Activated CD8-positive, alpha-beta T cell treated with anti-CD3 and anti-CD28 coated beads, Interleukin-2, amount 10 ng/mL, durations not matched to agents 7 days and 5 days (primary cell): Measurements from ENCODE around the gene CNTN4. TPM values are rescaled to one million over a fixed set of nuclear protein-coding genes. Genes with fewer than 3 reads are reported as not detected.

Experiments
- ATAC-seq: fragments of 150-1000 bp; cut with Tn5 transposase; one replicate; pipeline ENCODE4 v1.10.0; 2021; ENCODE audit warnings: moderate library complexity
- CTCF ChIA-PET: fragments of 350-600 bp; sonication (Branson Sonifier 250); formaldehyde crosslinking; loops from one replicate; lab custom pipeline; 2021; ENCODE audit warnings: antibody characterized with exemption; lab: Charles Lee
- POLR2A ChIA-PET: fragments of 350-600 bp; sonication (Branson Sonifier 250); formaldehyde crosslinking; loops from one replicate; lab custom pipeline; 2021; ENCODE audit warnings: antibody characterized with exemption; lab: Charles Lee
- DNase-seq: peaks from one replicate; pipeline ENCODE4 v3.0.0-alpha.2; 2020
- H3K27ac Mint-ChIP-seq: one replicate; pipeline ENCODE4 v1.8.0; 2021; ENCODE audit warnings: mild to moderate bottlenecking, mixed read lengths
- H3K27me3 Mint-ChIP-seq: one replicate; pipeline ENCODE4 v1.8.0; 2021; ENCODE audit warnings: low read depth, mixed read lengths
- H3K36me3 Mint-ChIP-seq: one replicate; pipeline ENCODE4 v1.8.0; 2021; ENCODE audit warnings: low read depth, mixed read lengths
- H3K4me1 Mint-ChIP-seq: one replicate; pipeline ENCODE4 v1.8.0; 2021; ENCODE audit warnings: low read depth, mixed read lengths
- H3K4me3 Mint-ChIP-seq: one replicate; pipeline ENCODE4 v1.8.0; 2021; ENCODE audit warnings: mild to moderate bottlenecking, mixed read lengths
- H3K9me3 Mint-ChIP-seq: one replicate; pipeline ENCODE4 v1.8.0; 2022; ENCODE audit warnings: mixed read lengths; ENCODE audit not compliant: insufficient read depth
- total RNA-seq, 2 experiments: library from RNA; stranded (reverse); gene quantifications; one replicate each; pipeline ENCODE4 v1.2.3, GENCODE V29; 2021

The CNTN4 gene
- total RNA-seq, 2 experiments from 2014 or later, result not detected

- no peaks in the 10 kb centered on the region for H3K36me3 Mint-ChIP-seq
- no peaks in the 10 kb centered on the region for H3K4me1 Mint-ChIP-seq
- DNase-seq (no peak), ATAC-seq (no peak)
- no peaks in the 10 kb centered on the region for H3K9me3 Mint-ChIP-seq
- H3K27me3 Mint-ChIP-seq, result no peaks in the 10 kb centered on the region
- H3K4me3 Mint-ChIP-seq, result no peak overlapping the region
- ChIA-PET POLR2A (no interaction called here), CTCF (no interaction called here)
- H3K27ac Mint-ChIP-seq, result no peak overlapping the region
Measured at GRCh38 chr3:2869905-2870304, 771.2 kb downstream of the CNTN4 start.

DNA sequence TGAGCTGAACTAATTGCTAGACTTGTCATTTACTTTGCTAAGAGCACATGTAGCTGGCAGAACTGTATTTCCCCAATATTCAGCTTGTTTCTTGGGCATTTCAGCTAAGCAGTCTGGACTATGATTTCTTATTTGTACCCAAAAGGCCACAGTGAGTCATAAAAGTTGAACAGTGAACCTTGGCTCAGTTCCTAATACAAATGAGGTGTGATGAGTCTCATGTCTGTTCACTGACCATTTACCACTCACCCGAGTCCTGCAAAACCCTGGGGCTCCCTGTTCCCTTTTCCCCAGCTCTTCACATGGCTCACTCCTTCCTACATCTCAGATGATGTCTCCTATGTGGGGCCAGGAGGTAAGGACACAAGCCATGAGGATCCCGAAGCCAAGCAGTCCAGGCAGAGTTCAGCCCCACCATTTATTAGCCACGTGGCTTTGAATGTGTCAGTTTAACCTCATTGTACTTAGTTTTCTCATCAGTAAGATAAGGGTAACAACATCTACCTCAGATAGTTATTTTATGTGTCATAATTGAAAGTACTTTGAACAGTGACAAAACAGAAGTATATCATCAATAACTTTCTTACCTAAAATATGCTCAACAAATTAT is 772.2 kb downstream of the CNTN4 start:
- no peaks in the 10 kb centered on the region for H3K36me3 Mint-ChIP-seq
- H3K4me3 Mint-ChIP-seq, result no peak overlapping the region
- no peak for ATAC-seq
- no peak for DNase-seq
- no peaks in the 10 kb centered on the region for H3K4me1 Mint-ChIP-seq
- no peaks in the 10 kb centered on the region for H3K27me3 Mint-ChIP-seq
- H3K27ac Mint-ChIP-seq, result no peak overlapping the region
- ChIA-PET CTCF (no interaction called here), POLR2A (no interaction called here)
- H3K9me3 Mint-ChIP-seq, result no peaks in the 10 kb centered on the region

GRCh38 chr3:2872884-2873283 is 774.2 kb downstream of the CNTN4 start:
- ChIA-PET CTCF (no interaction called here), POLR2A (no interaction called here)

DNA sequence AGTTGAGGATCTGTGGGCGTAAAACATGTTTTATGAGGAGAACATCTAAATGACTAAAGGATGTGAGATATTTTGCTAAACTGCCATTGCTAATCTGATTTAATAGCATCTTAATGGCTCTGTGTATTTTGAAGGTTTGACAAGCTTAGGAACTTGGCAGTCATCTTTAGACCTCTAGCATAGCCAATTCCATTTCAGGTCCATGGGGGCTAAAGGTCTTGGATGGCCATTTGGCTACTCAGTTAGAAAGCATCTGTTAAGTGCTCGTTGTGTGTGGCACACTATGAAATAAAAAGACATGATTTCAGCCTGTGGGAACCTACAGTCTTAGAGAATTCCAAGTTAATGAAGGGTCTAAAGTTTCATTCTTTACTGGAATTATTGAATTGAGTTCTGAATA is 775.3 kb downstream of the CNTN4 start:
- POLR2A ChIA-PET, result no interaction called here

More at GRCh38 chr3:2872884-2873283, 774.2 kb downstream of the CNTN4 start:
- no peak for ATAC-seq
- H3K4me1 Mint-ChIP-seq, result no peaks in the 10 kb centered on the region
- H3K9me3 Mint-ChIP-seq, result no peaks in the 10 kb centered on the region
- no peaks in the 10 kb centered on the region for H3K36me3 Mint-ChIP-seq
- H3K27me3 Mint-ChIP-seq, result no peaks in the 10 kb centered on the region
- H3K4me3 Mint-ChIP-seq, result no peak overlapping the region
- DNase-seq, result no peak
- no peak overlapping the region for H3K27ac Mint-ChIP-seq

DNA sequence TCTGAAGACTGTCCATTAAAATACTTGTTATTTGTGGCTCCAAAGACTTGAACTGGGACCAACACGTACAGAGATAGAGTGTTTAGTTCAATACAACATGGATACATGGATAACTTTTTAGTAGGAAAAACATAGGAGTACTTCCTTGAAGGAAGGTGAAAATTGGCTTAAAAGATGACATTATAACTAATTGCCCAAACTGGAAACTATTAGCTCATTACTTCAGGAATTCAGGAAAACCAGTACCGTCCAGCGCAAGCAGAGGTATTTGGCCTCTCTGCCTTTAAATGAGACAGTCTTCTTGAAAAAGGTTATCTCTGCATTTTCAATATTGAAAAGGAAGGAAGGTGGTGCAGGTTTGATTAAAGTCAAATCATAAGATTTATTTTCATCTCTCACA is 777.0 kb downstream of the CNTN4 start:
- Mint-ChIP-seq H3K27me3 (no peaks in the 10 kb centered on the region), H3K4me1 (no peaks in the 10 kb centered on the region), H3K4me3 (no peak overlapping the region), H3K9me3 (no peaks in the 10 kb centered on the region), H3K36me3 (no peaks in the 10 kb centered on the region), H3K27ac (no peak overlapping the region)
- no peak for DNase-seq
- POLR2A ChIA-PET, result no interaction called here
- CTCF ChIA-PET, result no interaction called here
- ATAC-seq, result no peak

More for the DNA sequence above, 775.3 kb downstream of the CNTN4 start:
- ATAC-seq, result no peak
- Mint-ChIP-seq H3K36me3 (no peaks in the 10 kb centered on the region), H3K4me1 (no peaks in the 10 kb centered on the region), H3K9me3 (no peaks in the 10 kb centered on the region), H3K27ac (no peak overlapping the region), H3K27me3 (no peaks in the 10 kb centered on the region), H3K4me3 (no peak overlapping the region)
- DNase-seq, result no peak
- CTCF ChIA-PET, result no interaction called here

DNA sequence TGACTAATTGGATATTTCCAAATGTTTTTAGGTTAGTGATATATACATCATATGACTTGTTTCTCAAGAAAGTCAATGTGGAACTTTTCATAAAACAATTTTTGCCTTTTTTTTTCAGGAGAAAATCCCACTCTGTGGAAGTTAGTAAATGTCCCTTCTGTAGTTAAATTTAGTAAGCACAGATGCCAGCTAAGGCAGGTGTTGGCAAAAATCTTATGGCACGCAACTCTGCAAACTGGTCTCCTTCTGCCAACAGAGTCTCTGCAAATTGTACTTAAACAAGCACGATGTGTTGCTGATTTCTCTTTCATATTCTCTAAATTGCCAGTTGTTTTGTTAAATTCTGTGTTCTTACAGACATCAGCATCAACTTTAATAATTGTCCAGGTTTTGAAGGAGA is 777.7 kb downstream of the CNTN4 start:
- ChIA-PET POLR2A (no interaction called here), CTCF (no interaction called here)
- Mint-ChIP-seq H3K4me3 (no peak overlapping the region), H3K9me3 (no peaks in the 10 kb centered on the region), H3K4me1 (no peaks in the 10 kb centered on the region), H3K36me3 (no peaks in the 10 kb centered on the region), H3K27me3 (no peaks in the 10 kb centered on the region), H3K27ac (no peak overlapping the region)
- ATAC-seq (no peak), DNase-seq (no peak)

GRCh38 chr3:2879023-2879422 is 780.4 kb downstream of the CNTN4 start:
- Mint-ChIP-seq H3K27me3 (no peaks in the 10 kb centered on the region), H3K9me3 (no peaks in the 10 kb centered on the region), H3K27ac (no peak overlapping the region), H3K4me3 (no peak overlapping the region), H3K36me3 (no peaks in the 10 kb centered on the region), H3K4me1 (no peaks in the 10 kb centered on the region)
- ATAC-seq (no peak), DNase-seq (no peak)
- ChIA-PET CTCF (no interaction called here), POLR2A (no interaction called here)

- no peaks in the 10 kb centered on the region for H3K4me1 Mint-ChIP-seq
- no peak for DNase-seq
- no peak overlapping the region for H3K27ac Mint-ChIP-seq
- H3K4me3 Mint-ChIP-seq, result no peak overlapping the region
- ATAC-seq, result no peak
- no peaks in the 10 kb centered on the region for H3K36me3 Mint-ChIP-seq
- POLR2A ChIA-PET, result no interaction called here
- H3K9me3 Mint-ChIP-seq, result no peaks in the 10 kb centered on the region
- no peaks in the 10 kb centered on the region for H3K27me3 Mint-ChIP-seq
- CTCF ChIA-PET, result no interaction called here
Measured at GRCh38 chr3:2879587-2879986, 780.9 kb downstream of the CNTN4 start.

DNA sequence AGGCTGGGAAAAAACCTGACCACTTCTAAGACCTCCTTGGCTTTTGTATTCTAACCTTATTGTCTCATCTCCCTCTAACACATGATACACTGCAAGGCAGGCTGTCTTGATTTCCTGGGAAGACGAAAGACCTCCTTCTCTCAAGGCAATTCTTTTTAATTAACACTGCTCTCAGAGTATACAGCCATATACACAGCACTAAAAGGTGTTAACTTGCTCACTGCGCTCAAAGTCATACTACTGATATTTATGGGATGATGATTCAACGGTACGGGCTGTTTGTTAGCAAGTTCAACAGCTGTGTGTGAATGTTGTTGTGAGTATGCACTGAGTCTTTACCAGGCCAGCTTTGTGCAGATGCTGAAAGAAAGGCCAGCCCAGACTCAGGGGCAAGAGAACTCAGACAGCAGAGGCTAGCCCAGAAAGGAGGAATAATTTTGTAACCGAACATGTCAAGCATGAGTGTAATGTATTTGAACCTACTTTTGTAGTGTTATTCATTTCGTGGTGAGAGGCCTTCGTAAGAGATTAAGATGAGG is 781.6 kb downstream of the CNTN4 start:
- H3K4me1 Mint-ChIP-seq, result no peaks in the 10 kb centered on the region
- POLR2A ChIA-PET, result no interaction called here
- CTCF ChIA-PET, result no interaction called here
- no peaks in the 10 kb centered on the region for H3K27me3 Mint-ChIP-seq
- ATAC-seq (no peak), DNase-seq (no peak)
- no peak overlapping the region for H3K4me3 Mint-ChIP-seq
- H3K36me3 Mint-ChIP-seq, result no peaks in the 10 kb centered on the region
- no peak overlapping the region for H3K27ac Mint-ChIP-seq
- no peaks in the 10 kb centered on the region for H3K9me3 Mint-ChIP-seq

- no peaks in the 10 kb centered on the region for H3K4me1 Mint-ChIP-seq
- ChIA-PET CTCF (no interaction called here), POLR2A (no interaction called here)
- H3K36me3 Mint-ChIP-seq, result no peaks in the 10 kb centered on the region
- H3K27ac Mint-ChIP-seq, result no peak overlapping the region
- H3K27me3 Mint-ChIP-seq, result no peaks in the 10 kb centered on the region
- DNase-seq (no peak), ATAC-seq (no peak)
- no peaks in the 10 kb centered on the region for H3K9me3 Mint-ChIP-seq
- no peak overlapping the region for H3K4me3 Mint-ChIP-seq
Measured at GRCh38 chr3:2883283-2883682, 784.6 kb downstream of the CNTN4 start.

- no peaks in the 10 kb centered on the region for H3K27me3 Mint-ChIP-seq
- no peak overlapping the region for H3K4me3 Mint-ChIP-seq
- H3K36me3 Mint-ChIP-seq, result no peaks in the 10 kb centered on the region
- no peaks in the 10 kb centered on the region for H3K9me3 Mint-ChIP-seq
- ATAC-seq (no peak), DNase-seq (no peak)
- no peaks in the 10 kb centered on the region for H3K4me1 Mint-ChIP-seq
- ChIA-PET POLR2A (no interaction called here), CTCF (no interaction called here)
- no peak overlapping the region for H3K27ac Mint-ChIP-seq
Measured at GRCh38 chr3:2888592-2888991, 789.9 kb downstream of the CNTN4 start.

DNA sequence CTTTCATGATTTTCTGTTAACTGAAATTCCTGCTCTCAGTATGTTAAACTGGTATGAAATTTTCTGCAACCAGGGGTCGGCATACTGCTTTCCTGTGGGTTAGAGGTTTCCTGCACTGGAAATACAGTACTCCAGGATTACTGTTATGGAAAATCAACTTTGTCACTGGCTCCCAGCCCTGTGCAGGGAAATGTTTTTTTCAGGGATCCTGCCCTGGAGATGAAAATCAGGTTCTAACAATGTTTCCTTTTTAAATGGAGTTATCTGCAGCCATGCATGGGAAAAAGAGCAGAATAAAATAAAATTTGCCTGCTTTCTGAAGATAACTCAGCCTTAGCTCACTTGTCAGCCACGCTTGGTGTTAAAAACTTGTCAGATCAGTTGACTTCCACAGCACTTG is 791.1 kb downstream of the CNTN4 start:
- CTCF ChIA-PET, result no interaction called here
- no peak overlapping the region for H3K4me3 Mint-ChIP-seq
- H3K9me3 Mint-ChIP-seq, result no peaks in the 10 kb centered on the region
- H3K27me3 Mint-ChIP-seq, result no peaks in the 10 kb centered on the region
- no peaks in the 10 kb centered on the region for H3K4me1 Mint-ChIP-seq
- POLR2A ChIA-PET, result no interaction called here
- DNase-seq (no peak), ATAC-seq (no peak)
- no peak overlapping the region for H3K27ac Mint-ChIP-seq
- H3K36me3 Mint-ChIP-seq, result no peaks in the 10 kb centered on the region
